Trophoblast cell (in vitro differentiated cells and primary cell): Measurements from ENCODE around the gene ASTN2.

Source experiments
- DNase-seq, 2 donors: peaks; one replicate each; pipeline ENCODE4 v3.0.0-alpha.2; 2016
- H2AFZ ChIP-seq: 2 replicates; pipeline ENCODE4 v1.6.1; 2013; ENCODE audit warnings: low read length, moderate library complexity, mild to moderate bottlenecking; ENCODE audit not compliant: insufficient read depth, poor library complexity
- H2AK5ac ChIP-seq: 2 replicates; pipeline ENCODE4 v1.6.1; 2013; ENCODE audit warnings: mild to moderate bottlenecking, low read length
- H2BK120ac ChIP-seq: 2 replicates; pipeline ENCODE4 v1.6.1; 2013; ENCODE audit warnings: low read length, mild to moderate bottlenecking, moderate library complexity; ENCODE audit not compliant: insufficient read depth, poor library complexity
- H2BK12ac ChIP-seq: 2 replicates; pipeline ENCODE4 v1.6.1; 2013; ENCODE audit warnings: mild to moderate bottlenecking, low read length, moderate library complexity
- H2BK5ac ChIP-seq: 2 replicates; pipeline ENCODE4 v1.6.1; 2013; ENCODE audit warnings: low read length, low read depth, moderate library complexity, mild to moderate bottlenecking; ENCODE audit not compliant: poor library complexity
- H3K14ac ChIP-seq: 2 replicates; pipeline ENCODE4 v1.6.1; 2013; ENCODE audit warnings: mild to moderate bottlenecking, low read length
- H3K18ac ChIP-seq: 2 replicates; pipeline ENCODE4 v1.6.1; 2013; ENCODE audit warnings: mild to moderate bottlenecking, low read length
- H3K23ac ChIP-seq: 2 replicates; pipeline ENCODE4 v1.6.1; 2013; ENCODE audit warnings: low read length
- H3K27ac ChIP-seq: 2 replicates; pipeline ENCODE4 v1.5.1; 2013; ENCODE audit warnings: low read depth, mild to moderate bottlenecking, inconsistent platforms, low read length, moderate library complexity
- H3K27me3 ChIP-seq: 2 replicates; pipeline ENCODE4 v1.6.1; 2013; ENCODE audit warnings: inconsistent platforms, mild to moderate bottlenecking, low read length, moderate library complexity; ENCODE audit not compliant: insufficient read depth
- H3K36me3 ChIP-seq, 2 experiments: 1 replicate in 1 of 2; 2 replicates in 1 of 2; pipeline ENCODE4 v1.6.1; 2013; ENCODE audit warnings: low read length in 2 of 2, mild to moderate bottlenecking in 2 of 2, moderate library complexity in 1 of 2; ENCODE audit not compliant: insufficient read depth in 2 of 2, control insufficient read depth in 1 of 2
- H3K4ac ChIP-seq: 2 replicates; pipeline ENCODE4 v1.6.1; 2013; ENCODE audit warnings: low read depth, mild to moderate bottlenecking, low read length, moderate library complexity
- H3K4me1 ChIP-seq, 2 experiments: 1 replicate in 1 of 2; 2 replicates in 1 of 2; pipeline ENCODE4 v1.6.1; 2013; ENCODE audit warnings: low read length in 2 of 2, mild to moderate bottlenecking in 2 of 2, moderate library complexity in 1 of 2; ENCODE audit not compliant: insufficient read depth in 2 of 2, control insufficient read depth in 1 of 2
- H3K4me2 ChIP-seq: 2 replicates; pipeline ENCODE4 v1.6.1; 2013; ENCODE audit warnings: inconsistent platforms, mild to moderate bottlenecking, low read length, moderate library complexity
- H3K4me3 ChIP-seq: 2 replicates; pipeline ENCODE4 v1.5.1; 2013; ENCODE audit warnings: mild to moderate bottlenecking, low read depth, low read length, inconsistent platforms
- H3K79me1 ChIP-seq: one replicate; pipeline ENCODE4 v1.6.1; 2013; ENCODE audit warnings: low read length
- H3K79me2 ChIP-seq: 2 replicates; pipeline ENCODE4 v1.6.1; 2013; ENCODE audit warnings: low read length, mild to moderate bottlenecking; ENCODE audit not compliant: control insufficient read depth, insufficient read depth, poor library complexity
- H3K9ac ChIP-seq: 2 replicates; pipeline ENCODE4 v1.6.1; 2013; ENCODE audit warnings: mild to moderate bottlenecking, low read length
- H3K9me3 ChIP-seq: 2 replicates; pipeline ENCODE4 v1.6.1; 2013; ENCODE audit warnings: low read depth, mild to moderate bottlenecking, control low read depth, inconsistent platforms, low read length; ENCODE audit not compliant: insufficient read depth
- H4K12ac ChIP-seq: 2 replicates; pipeline ENCODE4 v1.6.1; 2013; ENCODE audit warnings: low read depth, mild to moderate bottlenecking, low read length, moderate library complexity
- H4K8ac ChIP-seq: 2 replicates; pipeline ENCODE4 v1.6.1; 2013; ENCODE audit warnings: low read depth, mild to moderate bottlenecking, low read length, moderate library complexity
- H4K91ac ChIP-seq: one replicate; pipeline ENCODE4 v1.6.1; 2013; ENCODE audit warnings: low read depth, mild to moderate bottlenecking, low read length, moderate library complexity
- WGBS: extraction: QIAGEN DNeasy Blood & Tissue Kit; methylation state at CpG from one replicate; pipeline ENCODE4 v1.1.7; 2013; ENCODE audit warnings: missing lambda C conversion rate; ENCODE audit not compliant: insufficient read length, insufficient coverage; ENCODE audit errors: extremely low coverage; 5-methylcytosine and 5-hydroxymethylcytosine counted together

The ASTN2 gene

DNA sequence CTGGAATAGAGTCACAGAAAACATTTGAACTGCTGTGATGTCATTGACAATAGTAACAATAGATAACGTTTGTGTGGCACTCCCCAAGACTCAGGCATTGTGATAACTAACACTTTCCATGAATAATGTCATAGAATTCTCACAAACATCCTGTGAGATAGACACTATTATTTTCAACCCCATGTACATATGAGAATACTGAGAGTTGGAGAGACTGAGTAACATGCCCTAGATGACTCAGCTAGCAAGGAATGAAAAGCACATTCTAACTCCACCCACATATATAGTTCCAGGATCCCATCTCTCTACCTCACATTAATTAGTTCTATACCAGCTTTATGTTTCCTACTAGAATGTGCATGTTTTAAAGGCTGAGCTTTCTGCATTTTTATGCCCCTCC is 71.4 kb downstream of the ASTN2 start:
- Histone ChIP-seq H2BK120ac (no peak overlapping the region), H3K4me2 (no peak overlapping the region), H3K79me2 (no peaks in the 10 kb centered on the region), H3K4me1 (no peaks in the 10 kb centered on the region), H2AK5ac (no peak overlapping the region), H3K36me3 (no peaks in the 10 kb centered on the region), H4K12ac (no peak overlapping the region), H3K27ac (no peak overlapping the region), H3K27me3 (no peaks in the 10 kb centered on the region), H3K14ac (no peak overlapping the region), H3K9ac (no peak overlapping the region), H4K8ac (no peak overlapping the region), H3K9me3 (no peaks in the 10 kb centered on the region), H3K23ac (no peak overlapping the region), H2BK12ac (no peak overlapping the region), H3K4me3 (no peak overlapping the region), H3K79me1 (no peaks in the 10 kb centered on the region), H3K18ac (no peak overlapping the region), H3K4ac (no peak overlapping the region), H4K91ac (no peak overlapping the region), H2AFZ (no peak overlapping the region), H2BK5ac (no peak overlapping the region)
- whole genome bisulfite sequencing: no CpG with 5 or more reads among the region's 1 CpG
- DNase-seq: peak in 1 of 2 donors; percentile 16

DNA sequence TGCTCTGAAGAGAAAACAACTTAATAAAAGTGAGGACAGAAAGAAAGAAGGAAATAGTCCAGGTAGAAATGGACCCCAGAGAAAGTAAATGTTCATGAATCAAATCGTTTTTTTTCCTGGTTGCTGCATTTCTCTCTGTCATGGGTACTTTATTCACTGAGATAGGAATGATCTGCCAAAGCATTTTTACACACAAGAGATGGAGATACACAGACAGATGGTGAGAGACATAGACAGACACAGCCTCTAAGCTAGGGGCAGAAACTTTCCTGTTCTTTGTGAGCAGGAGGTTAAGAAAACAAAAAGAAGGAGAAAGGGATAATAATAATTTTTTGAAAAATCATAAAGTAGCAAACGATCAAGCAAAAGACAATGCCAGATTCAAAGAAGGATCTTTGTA is 73.7 kb downstream of the ASTN2 start:
- Histone ChIP-seq H3K79me2 (no peaks in the 10 kb centered on the region), H3K23ac (no peak overlapping the region), H2BK5ac (no peak overlapping the region), H3K14ac (no peak overlapping the region), H4K8ac (no peak overlapping the region), H3K4ac (no peak overlapping the region), H3K79me1 (no peaks in the 10 kb centered on the region), H3K9me3 (no peaks in the 10 kb centered on the region), H4K12ac (no peak overlapping the region), H3K4me2 (no peak overlapping the region), H2BK12ac (no peak overlapping the region), H3K27me3 (no peaks in the 10 kb centered on the region), H3K27ac (no peak overlapping the region), H2AK5ac (no peak overlapping the region), H3K4me1 (no peaks in the 10 kb centered on the region), H2AFZ (no peak overlapping the region), H3K4me3 (no peak overlapping the region), H3K18ac (no peak overlapping the region), H3K9ac (no peak overlapping the region), H2BK120ac (no peak overlapping the region), H3K36me3 (no peaks in the 10 kb centered on the region), H4K91ac (no peak overlapping the region)
- DNase-seq: no peak
- WGBS: no CpG with 5 or more reads among the region's 2 CpGs

DNA sequence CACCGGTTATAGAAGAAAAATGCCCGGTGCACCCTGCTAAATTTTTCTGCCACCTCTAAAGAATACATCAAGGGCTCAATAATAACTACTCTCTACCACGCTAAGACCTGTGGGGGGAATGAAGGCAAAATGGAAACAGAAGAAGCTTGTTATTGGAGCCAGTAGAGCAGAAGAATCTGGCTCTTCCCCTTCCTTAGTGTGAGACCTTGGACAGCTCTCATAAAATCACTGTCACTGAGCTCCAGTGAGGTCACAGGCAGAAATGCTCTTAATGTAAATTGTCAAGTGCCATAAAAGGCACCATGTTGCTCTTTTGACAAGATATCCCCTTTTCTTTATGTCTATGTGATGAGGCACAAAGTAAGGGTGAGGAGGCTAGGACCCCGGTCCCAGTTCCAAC is 74.4 kb downstream of the ASTN2 start:
- H3K9me3 ChIP-seq: no peaks in the 10 kb centered on the region
- no peaks in the 10 kb centered on the region for H3K27me3 ChIP-seq
- no peaks in the 10 kb centered on the region for H3K79me2 ChIP-seq
- H4K12ac ChIP-seq: no peak overlapping the region
- H3K14ac ChIP-seq: no peak overlapping the region
- H2BK120ac ChIP-seq: no peak overlapping the region
- H3K79me1 ChIP-seq: no peaks in the 10 kb centered on the region
- H2AFZ ChIP-seq: no peak overlapping the region
- no peak overlapping the region for H3K23ac ChIP-seq
- H2AK5ac ChIP-seq: no peak overlapping the region
- H3K4me3 ChIP-seq: no peak overlapping the region
- H3K9ac ChIP-seq: no peak overlapping the region
- no peak overlapping the region for H4K91ac ChIP-seq
- H3K36me3 ChIP-seq: no peaks in the 10 kb centered on the region
- WGBS: no CpG with 5 or more reads among the region's 4 CpGs
- H3K4me2 ChIP-seq: no peak overlapping the region
- no peak overlapping the region for H2BK12ac ChIP-seq
- no peak overlapping the region for H3K4ac ChIP-seq
- H3K27ac ChIP-seq: no peak overlapping the region
- no peak overlapping the region for H4K8ac ChIP-seq
- no peaks in the 10 kb centered on the region for H3K4me1 ChIP-seq
- no peak overlapping the region for H2BK5ac ChIP-seq
- H3K18ac ChIP-seq: no peak overlapping the region
- no peak for DNase-seq

DNA sequence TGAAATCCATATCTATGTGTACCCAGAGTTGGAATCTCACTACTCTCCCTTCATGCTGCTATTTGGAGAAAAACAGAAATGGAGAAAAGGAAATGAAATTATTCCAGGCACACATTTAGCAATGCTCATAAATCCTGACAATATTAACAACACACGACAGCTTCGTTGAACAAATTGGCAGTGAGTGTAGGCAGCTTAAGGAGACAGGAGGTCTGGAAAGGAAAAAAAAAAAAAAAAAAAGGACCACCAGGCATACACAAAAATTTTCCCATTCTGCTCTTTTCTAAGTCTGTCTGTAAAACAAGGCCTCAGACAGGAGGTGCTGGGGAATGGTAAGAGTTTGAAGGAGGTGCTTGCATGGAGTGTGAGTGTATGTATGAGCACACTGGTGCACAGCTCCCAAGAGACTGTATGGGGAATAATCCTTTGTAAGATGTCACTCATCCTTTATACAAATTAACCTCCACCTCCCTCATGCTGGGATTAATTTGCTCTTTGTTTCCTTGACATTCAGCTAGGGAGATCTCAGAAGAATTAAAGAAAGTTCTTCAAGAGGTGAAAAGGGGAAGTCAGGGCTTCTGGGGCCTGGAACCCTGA is 78.9 kb downstream of the ASTN2 start:
- H3K27me3 ChIP-seq: no peaks in the 10 kb centered on the region
- H3K4me3 ChIP-seq: no peak overlapping the region
- no peak overlapping the region for H4K91ac ChIP-seq
- no peak for DNase-seq
- no peak overlapping the region for H3K14ac ChIP-seq
- H3K23ac ChIP-seq: no peak overlapping the region
- no peak overlapping the region for H2AK5ac ChIP-seq
- no peak overlapping the region for H4K12ac ChIP-seq
- WGBS: no CpG with 5 or more reads among the region's 2 CpGs
- no peak overlapping the region for H2BK120ac ChIP-seq
- H3K27ac ChIP-seq: no peak overlapping the region
- H3K79me2 ChIP-seq: no peaks in the 10 kb centered on the region
- H3K79me1 ChIP-seq: no peaks in the 10 kb centered on the region
- H3K9ac ChIP-seq: no peak overlapping the region
- H3K4me1 ChIP-seq: no peaks in the 10 kb centered on the region
- no peak overlapping the region for H3K18ac ChIP-seq
- no peak overlapping the region for H4K8ac ChIP-seq
- no peak overlapping the region for H2BK12ac ChIP-seq
- H3K36me3 ChIP-seq: no peaks in the 10 kb centered on the region
- H3K9me3 ChIP-seq: no peaks in the 10 kb centered on the region
- no peak overlapping the region for H3K4ac ChIP-seq
- H3K4me2 ChIP-seq: no peak overlapping the region
- no peak overlapping the region for H2AFZ ChIP-seq
- H2BK5ac ChIP-seq: no peak overlapping the region
